ENCODE data around the gene PPP6C. TPM values are rescaled to one million over a fixed set of nuclear protein-coding genes. Genes with fewer than 3 reads are reported as not detected.

PPP6C gene
- polyA plus RNA-seq, 1 experiment = 7.7 TPM

DNA sequence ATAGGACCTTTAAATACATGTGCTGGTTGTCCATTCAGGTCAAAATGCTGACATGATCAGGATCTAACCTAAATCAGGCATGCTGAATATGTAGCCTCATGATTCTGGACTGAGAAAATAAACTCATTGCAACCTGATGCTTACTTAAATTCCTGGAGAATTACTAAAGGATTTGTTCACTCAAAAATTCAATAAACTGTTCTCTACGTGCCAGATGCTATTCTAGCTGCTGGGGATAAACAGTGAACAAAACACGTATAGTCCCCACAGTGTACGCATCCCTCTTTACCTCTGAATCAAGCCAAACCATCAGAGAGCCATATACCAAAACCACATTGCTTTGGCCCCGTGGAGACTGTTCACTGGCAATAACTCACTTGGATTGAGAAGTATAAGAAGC, 52.4 kb downstream of the PPP6C start:
- H3K36me3 ChIP-seq (ENCODE audit: control insufficient read depth, insufficient read depth, low read length) = no peaks in the 10 kb centered on the region
- TF ChIP-seq, protein P1, sequence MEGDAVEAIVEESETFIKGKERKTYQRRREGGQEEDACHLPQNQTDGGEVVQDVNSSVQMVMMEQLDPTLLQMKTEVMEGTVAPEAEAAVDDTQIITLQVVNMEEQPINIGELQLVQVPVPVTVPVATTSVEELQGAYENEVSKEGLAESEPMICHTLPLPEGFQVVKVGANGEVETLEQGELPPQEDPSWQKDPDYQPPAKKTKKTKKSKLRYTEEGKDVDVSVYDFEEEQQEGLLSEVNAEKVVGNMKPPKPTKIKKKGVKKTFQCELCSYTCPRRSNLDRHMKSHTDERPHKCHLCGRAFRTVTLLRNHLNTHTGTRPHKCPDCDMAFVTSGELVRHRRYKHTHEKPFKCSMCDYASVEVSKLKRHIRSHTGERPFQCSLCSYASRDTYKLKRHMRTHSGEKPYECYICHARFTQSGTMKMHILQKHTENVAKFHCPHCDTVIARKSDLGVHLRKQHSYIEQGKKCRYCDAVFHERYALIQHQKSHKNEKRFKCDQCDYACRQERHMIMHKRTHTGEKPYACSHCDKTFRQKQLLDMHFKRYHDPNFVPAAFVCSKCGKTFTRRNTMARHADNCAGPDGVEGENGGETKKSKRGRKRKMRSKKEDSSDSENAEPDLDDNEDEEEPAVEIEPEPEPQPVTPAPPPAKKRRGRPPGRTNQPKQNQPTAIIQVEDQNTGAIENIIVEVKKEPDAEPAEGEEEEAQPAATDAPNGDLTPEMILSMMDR (IDR thresholded peaks at IDR 0.05; ENCODE audit: insufficient read depth, low read depth, low read length) = no peak
- H3K4me3 ChIP-seq (ENCODE audit: low read depth, low read length) = no peak overlapping the region
- peak; percentile 83 for DNase-seq (ENCODE audit: low read depth)
- ChIA-PET CTCF (no interaction called here), POLR2A (no interaction called here)
- no peaks in the 10 kb centered on the region for H3K27me3 ChIP-seq (ENCODE audit: control insufficient read depth, insufficient read depth, low read length)

DNA sequence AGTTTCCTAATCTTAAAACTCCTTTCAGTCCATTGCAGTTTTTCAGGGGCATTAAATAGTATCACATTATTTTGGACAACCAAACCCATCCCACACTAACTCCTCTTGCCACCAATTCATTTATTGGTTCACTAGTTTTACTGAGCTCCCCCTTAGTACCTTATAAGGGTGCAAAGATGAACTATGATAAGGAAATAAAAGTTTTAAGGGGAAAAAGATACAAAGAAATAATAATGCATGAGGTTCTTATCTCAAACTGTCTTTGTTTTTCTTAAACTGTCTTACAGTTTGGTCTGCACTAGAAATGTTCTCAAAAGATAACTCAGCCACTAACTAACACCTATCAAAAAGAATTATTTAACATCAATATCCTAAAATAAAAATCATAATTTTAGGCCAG, 54.6 kb downstream of the PPP6C start:
- DNase-seq (ENCODE audit: low read depth) = no peak
- Histone ChIP-seq H3K27me3 (ENCODE audit: control insufficient read depth, insufficient read depth, low read length) (no peaks in the 10 kb centered on the region), H3K36me3 (ENCODE audit: control insufficient read depth, insufficient read depth, low read length) (no peaks in the 10 kb centered on the region), H3K4me3 (ENCODE audit: low read depth, low read length) (no peak overlapping the region)
- TF ChIP-seq, protein P1 (IDR thresholded peaks at IDR 0.05; ENCODE audit: insufficient read depth, low read depth, low read length) = no peak
- CTCF ChIA-PET = no interaction called here
- POLR2A ChIA-PET = no interaction called here

DNA sequence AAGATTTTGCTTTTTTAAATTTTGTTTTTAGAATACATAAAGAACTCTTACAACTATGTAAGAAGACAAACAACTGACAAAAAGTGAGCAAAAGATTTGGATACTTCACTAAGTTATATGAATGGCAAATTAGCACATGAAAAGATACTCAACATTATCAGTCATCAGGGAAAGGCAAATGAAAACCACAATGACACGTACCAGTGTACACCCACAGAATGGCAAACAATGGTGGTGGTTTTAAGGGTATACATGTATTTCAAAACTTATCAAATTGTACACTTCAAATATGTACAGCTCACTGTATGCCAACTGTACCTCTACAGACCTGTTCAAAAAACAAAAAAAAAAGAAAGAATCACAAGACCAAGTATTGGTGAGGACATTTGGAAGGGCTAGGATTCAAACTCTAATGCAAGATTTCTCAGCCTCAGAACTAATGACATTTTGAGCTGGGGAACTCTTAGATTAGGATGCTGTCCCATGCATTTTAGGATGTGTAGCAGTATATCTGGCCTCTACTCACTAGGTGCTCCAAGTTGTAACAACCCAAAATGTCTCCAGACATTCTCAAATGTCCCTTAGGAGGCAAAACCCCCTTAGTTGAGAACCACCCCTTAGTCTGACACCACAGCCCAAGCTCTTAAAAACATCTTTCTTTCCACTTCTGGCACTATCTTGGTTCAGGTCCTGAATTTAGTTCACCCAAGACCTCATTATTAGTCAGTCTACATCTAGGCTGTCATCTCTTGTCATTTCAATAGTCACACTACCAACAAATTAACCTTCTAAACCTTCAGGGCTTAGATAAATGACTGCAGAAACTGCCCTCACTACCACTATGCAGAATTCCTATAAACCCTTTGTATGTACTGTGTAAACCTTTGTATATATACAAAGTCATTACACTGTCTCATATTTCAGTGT, 55.9 kb downstream of the PPP6C start:
- ChIA-PET POLR2A (no interaction called here), CTCF (interaction anchor here (1.4 kb wide), 1 partner anchor 10 kb away, joined by 3 read pairs; the partner anchor contains the start of gene SCAI)
- DNase-seq (ENCODE audit: low read depth) = no peak

DNA sequence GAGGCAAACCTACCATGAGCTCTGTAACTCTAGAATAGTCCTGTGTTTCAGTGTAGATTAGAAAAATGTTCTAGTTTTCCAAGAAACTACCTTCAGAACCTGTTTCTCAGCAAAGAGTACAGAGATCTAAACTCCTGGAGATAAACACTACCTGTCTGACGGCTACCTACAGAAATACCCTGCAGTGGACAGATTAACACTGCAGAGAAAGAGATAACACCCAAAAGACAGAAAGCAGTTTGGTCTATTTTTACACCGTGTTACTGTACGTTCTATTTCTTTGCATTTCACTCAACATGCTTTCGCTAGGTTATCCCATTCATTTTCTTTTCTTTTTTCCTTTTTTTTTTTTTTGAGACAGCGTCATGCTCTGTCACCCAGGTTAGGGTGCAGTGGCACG, 57.8 kb downstream of the PPP6C start:
- Histone ChIP-seq H3K27me3 (ENCODE audit: control insufficient read depth, insufficient read depth, low read length) (no peaks in the 10 kb centered on the region), H3K36me3 (ENCODE audit: control insufficient read depth, insufficient read depth, low read length) (no peaks in the 10 kb centered on the region), H3K4me3 (ENCODE audit: low read depth, low read length) (no peak overlapping the region)
- TF ChIP-seq, protein P1 (IDR thresholded peaks at IDR 0.05; ENCODE audit: insufficient read depth, low read depth, low read length) = no peak
- DNase-seq (ENCODE audit: low read depth) = no peak
- POLR2A ChIA-PET = no interaction called here
- CTCF ChIA-PET = interaction anchor here (1.1 kb wide), 1 partner anchor 12 kb away, joined by 4 read pairs; the partner anchor contains the start of gene SCAI

More for the DNA sequence above, 55.9 kb downstream of the PPP6C start:
- H3K27me3 ChIP-seq (ENCODE audit: control insufficient read depth, insufficient read depth, low read length) = no peaks in the 10 kb centered on the region
- H3K36me3 ChIP-seq (ENCODE audit: control insufficient read depth, insufficient read depth, low read length) = no peaks in the 10 kb centered on the region
- TF ChIP-seq, protein P1 (IDR thresholded peaks at IDR 0.05; ENCODE audit: insufficient read depth, low read depth, low read length) = no peak
- no peak overlapping the region for H3K4me3 ChIP-seq (ENCODE audit: low read depth, low read length)

DNA sequence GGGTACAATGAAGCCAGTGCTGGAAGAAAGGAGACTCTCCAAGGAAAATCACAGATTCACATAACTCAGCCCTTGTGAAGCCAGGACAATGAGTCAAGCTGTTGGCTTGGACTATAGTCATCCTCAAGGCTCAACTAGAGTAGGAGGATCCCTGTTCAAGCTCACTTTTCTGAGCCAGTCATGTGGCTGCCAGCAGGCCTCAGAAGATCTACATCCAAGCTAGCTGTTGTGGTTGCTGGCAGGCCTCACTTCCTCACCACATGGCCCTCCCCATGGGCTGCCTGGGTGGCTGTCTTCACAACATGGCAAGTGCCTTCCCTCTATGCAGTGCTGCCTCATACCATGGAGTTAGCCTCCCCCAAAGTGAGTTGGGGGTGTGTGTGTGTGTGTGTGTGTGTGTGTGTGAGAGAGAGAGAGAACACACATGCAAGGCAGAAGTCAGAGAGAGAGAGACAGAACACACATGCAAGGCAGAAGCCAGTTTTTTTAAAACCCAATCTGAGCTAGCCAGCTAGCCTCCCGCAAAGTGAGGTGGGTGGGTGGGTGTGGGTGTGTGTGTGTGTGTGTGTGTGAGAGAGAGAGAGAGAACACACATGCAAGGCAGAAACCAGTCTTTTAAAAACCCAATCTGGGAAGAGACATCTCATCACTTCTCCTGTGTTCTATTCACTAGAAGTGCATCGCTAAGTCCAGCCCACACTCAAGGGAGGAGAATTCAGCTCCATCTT, 63.4 kb downstream of the PPP6C start:
- no peak overlapping the region for H3K4me3 ChIP-seq (ENCODE audit: low read depth, low read length)
- TF ChIP-seq, protein P1 (IDR thresholded peaks at IDR 0.05; ENCODE audit: insufficient read depth, low read depth, low read length) = no peak
- CTCF ChIA-PET = interaction anchor here (0.7 to 1.6 kb wide), 7 partner anchors 9 to 235 kb away, joined by 3 to 5 read pairs (median 4); no protein-coding TSS in a partner anchor
- DNase-seq (ENCODE audit: low read depth) = peak; percentile 96
- H3K27me3 ChIP-seq (ENCODE audit: control insufficient read depth, insufficient read depth, low read length) = no peaks in the 10 kb centered on the region
- no peaks in the 10 kb centered on the region for H3K36me3 ChIP-seq (ENCODE audit: control insufficient read depth, insufficient read depth, low read length)
- POLR2A ChIA-PET = interaction anchor here (0.5 to 0.6 kb wide), 3 partner anchors 12 to 1188 kb away, joined by 3 to 9 read pairs (median 3); no protein-coding TSS in a partner anchor

All from BJ (cell line).